ENCODE data around the gene P2RY14. TPM values are rescaled to one million over a fixed set of nuclear protein-coding genes. Genes with fewer than 3 reads are reported as not detected.

P2RY14 gene
- total and polyA plus RNA-seq, 10 of the 15 experiments (the other 5 are each of a cell fraction or from before 2014, with no cell fraction given): 0.06 to 0.37 (median 0.28) TPM; not detected in 7

GRCh38 chr3:151327571-151328198, 49.3 kb upstream of the P2RY14 start (continued):
- TF ChIP-seq ATF7 (IDR thresholded peaks at IDR 0.05; ENCODE audit: low read depth) (no peak), BCL11A (IDR thresholded peaks at IDR 0.05; ENCODE audit: low read depth, low read length) (no peak), TCF3 (IDR thresholded peaks at IDR 0.05; ENCODE audit: borderline replicate concordance, insufficient read depth, low read depth, low read length) (no peak), PAX5 (IDR thresholded peaks at IDR 0.05; ENCODE audit: borderline replicate concordance, low read depth, low read length) (no peak), ZNF592 (IDR thresholded peaks at IDR 0.05) (no peak), SKIL (IDR thresholded peaks at IDR 0.05; ENCODE audit: low read depth, poor library complexity, severe bottlenecking) (no peak), NFYB (IDR thresholded peaks at IDR 0.05; ENCODE audit: insufficient read depth, low read depth, low read length) (no peak)

Data from GM12878 (cell line).